ENCODE results near the gene RHD. TPM values are rescaled to one million over a fixed set of nuclear protein-coding genes. Genes with fewer than 3 reads are reported as not detected.

RHD gene
- total and polyA plus RNA-seq, 10 of the 15 experiments (the other 5 are each of a cell fraction or from before 2014, with no cell fraction given), result 0.02 to 0.34 (median 0.18) TPM; not detected in 6

- H3K4me2 ChIP-seq (ENCODE audit: control insufficient read depth, insufficient read depth), result peak overlapping the region; percentile 85
- H3K79me2 ChIP-seq (ENCODE audit: control insufficient read depth, insufficient read depth, low read length), result peaks cover 46% of the 10 kb centered on the region
- peak overlapping the region; percentile 97 for H3K4me3 ChIP-seq
- H3K27me3 ChIP-seq (replicated peaks in 1 of 2; ENCODE audit: control insufficient read depth in 2 of 2, insufficient read depth in 2 of 2, low read length in 1 of 2), result no peaks in the 10 kb centered on the region
- WGBS (ENCODE audit: insufficient coverage, insufficient replicate concordance, low lambda C conversion rate, missing lambda C conversion rate), result under 1% methylated on average over 51 of the region's 53 CpGs
- in situ Hi-C loops (cut with MboI), result loop anchor here (25.0 kb wide), 1 partner anchor 1459 kb away; the partner anchor contains the start of genes LYPLA2 and PITHD1
- H3K36me3 ChIP-seq (ENCODE audit: control insufficient read depth in 2 of 2, insufficient read depth in 2 of 2, low read length in 1 of 2), result peaks cover 0 to 22% of the 10 kb centered on the region in 2 experiments; a peak in 3 of 4 replicates
- FAIRE-seq (no peak), ATAC-seq (peak; percentile 7), DNase-seq (ENCODE audit: low read depth, low spot score) (no peak)
- TF ChIP-seq NFXL1 (IDR thresholded peaks at IDR 0.05; ENCODE audit: borderline replicate concordance), result no peak
- 0 out of 2 replicates have a peak, but pooled peaks have one; percentile 26 for TF ChIP-seq GATAD2B (conservative IDR thresholded peaks at IDR 0.05; ENCODE audit: low read depth)
- 0 out of 2 replicates have a peak, but pooled peaks have one; percentile 29 for TF ChIP-seq BCLAF1 (IDR thresholded peaks at IDR 0.05)
- TF ChIP-seq JUNB (IDR thresholded peaks at IDR 0.05), result no peak
- TF ChIP-seq, protein P1, sequence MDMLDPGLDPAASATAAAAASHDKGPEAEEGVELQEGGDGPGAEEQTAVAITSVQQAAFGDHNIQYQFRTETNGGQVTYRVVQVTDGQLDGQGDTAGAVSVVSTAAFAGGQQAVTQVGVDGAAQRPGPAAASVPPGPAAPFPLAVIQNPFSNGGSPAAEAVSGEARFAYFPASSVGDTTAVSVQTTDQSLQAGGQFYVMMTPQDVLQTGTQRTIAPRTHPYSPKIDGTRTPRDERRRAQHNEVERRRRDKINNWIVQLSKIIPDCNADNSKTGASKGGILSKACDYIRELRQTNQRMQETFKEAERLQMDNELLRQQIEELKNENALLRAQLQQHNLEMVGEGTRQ (IDR thresholded peaks at IDR 0.05; ENCODE audit: borderline replicate concordance, low read depth, low read length), result no peak
- peak; percentile 45; the same call in 1 of the 2 replicates for TF ChIP-seq SMARCA5 (IDR thresholded peaks at IDR 0.05)
- 0 out of 2 replicates have a peak, but pooled peaks have one; percentile 56 for TF ChIP-seq HDGF (IDR thresholded peaks at IDR 0.05)
- peak in 1 of 2 experiments; percentile 19; a peak in 1 of 4 replicates for TF ChIP-seq IKZF2 (IDR thresholded peaks at IDR 0.05)
- no peak for TF ChIP-seq CHD4 (IDR thresholded peaks at IDR 0.05)
- TF ChIP-seq KLF5 (IDR thresholded peaks at IDR 0.05; ENCODE audit: partially characterized antibody), result no peak
- TF ChIP-seq LARP7 (IDR thresholded peaks at IDR 0.05), result peak; percentile 46; the same call in 1 of the 2 replicates
- TF ChIP-seq SUPT20H (IDR thresholded peaks at IDR 0.05; ENCODE audit: borderline replicate concordance, control insufficient read depth, low read depth, low read length), result no peak
- no peak for TF ChIP-seq ETV6 (conservative IDR thresholded peaks at IDR 0.05 in 1 of 2, IDR thresholded peaks at IDR 0.05 in 1 of 2; ENCODE audit: borderline replicate concordance in 1 of 2, low read depth in 1 of 2)
- BruUV-seq (replicated peaks), result no TSS peak
- peaks cover 3% of the 10 kb centered on the region for H4K20me1 ChIP-seq (ENCODE audit: control insufficient read depth, insufficient read depth)
- H3K4me1 ChIP-seq (ENCODE audit: control insufficient read depth, insufficient read depth, low read length), result peaks cover 9% of the 10 kb centered on the region
- H3K27ac ChIP-seq (ENCODE audit: control insufficient read depth, insufficient read depth), result peak overlapping the region; percentile 97
- intact Hi-C loops (cut with micrococcal nuclease; ENCODE audit: unreplicated experiment), result loop anchor here (5.0 to 10.0 kb wide), 2 partner anchors 91 to 558 kb away; partner anchors contain the start of genes SELENON and TMEM50A
- ChIA-PET RAD21 (ENCODE audit: unreplicated experiment) (no interaction called here), SMC1A (ENCODE audit: uncharacterized antibody, unreplicated experiment) (interaction anchor here (1.0 kb wide), 1 partner anchor 14 kb away, joined by 4 read pairs; the partner anchor contains the start of gene SYF2), POLR2A (interaction anchor here (2.3 kb wide), 1 partner anchor 14 kb away, joined by 17 read pairs; the partner anchor contains the start of gene SYF2), CTCF (interaction anchor here (1.0 kb wide), 1 partner anchor 235 kb away, joined by 3 read pairs; no protein-coding TSS in a partner anchor)
- H3K9ac ChIP-seq (ENCODE audit: control insufficient read depth, insufficient read depth, low read length), result peak overlapping the region; percentile 99
- H2AFZ ChIP-seq (ENCODE audit: control insufficient read depth, low read depth, low read length), result no peak overlapping the region
- no peaks in the 10 kb centered on the region for H3K9me3 ChIP-seq (replicated peaks; ENCODE audit: control insufficient read depth, insufficient read depth, low read length)
Measured at GRCh38 chr1:25246600-25247023, 25.7 kb upstream of the RHD start.
